SU-DHL-6 (cell line): Measurements from ENCODE around the gene PSAPL1.

Experiments used
- H2AFZ ChIP-seq: fragments of 200-600 bp; sonication (generic); 2 replicates; pipeline ENCODE4 v1.6.1; 2014; ENCODE audit warnings: low read depth, mild to moderate bottlenecking, moderate library complexity, mixed read lengths, antibody characterized with exemption, low read length; ENCODE audit not compliant: severe bottlenecking
- H3F3A ChIP-seq: fragments of 200-600 bp; shearing (Covaris generic); 2 replicates; pipeline ENCODE4 v1.6.0; 2016; ENCODE audit warnings: antibody characterized with exemption, mild to moderate bottlenecking; ENCODE audit not compliant: insufficient read depth
- H3K27ac ChIP-seq: fragments of 200-600 bp; sonication (generic); 2 replicates; pipeline ENCODE4 v1.5.1; 2016; ENCODE audit warnings: low read depth, mild to moderate bottlenecking, low read length, moderate library complexity, mixed read lengths
- H3K27me3 ChIP-seq: fragments of 200-600 bp; sonication (generic), shearing (Covaris generic); 2 replicates; pipeline ENCODE4 v1.6.0; 2014; ENCODE audit warnings: mild to moderate bottlenecking, low read length
- H3K36me3 ChIP-seq: fragments of 200-600 bp; sonication (generic); 2 replicates; pipeline ENCODE4 v1.6.1; 2014; ENCODE audit warnings: mild to moderate bottlenecking, low read length, mixed read lengths
- H3K4me2 ChIP-seq: fragments of 300-600, 200-600 bp; shearing (Covaris generic), sonication (generic); 2 replicates; pipeline ENCODE4 v1.6.0; 2014; ENCODE audit warnings: low read length, low read depth, mild to moderate bottlenecking; ENCODE audit not compliant: poor library complexity, severe bottlenecking
- H3K4me3 ChIP-seq: fragments of 200-600 bp; sonication (generic); 2 replicates; pipeline ENCODE4 v1.5.1; 2014; ENCODE audit warnings: antibody characterized with exemption, low read length, mild to moderate bottlenecking, mixed read lengths; ENCODE audit not compliant: insufficient read depth, poor library complexity, severe bottlenecking
- H3K79me2 ChIP-seq: fragments of 200-600 bp; sonication (generic); 2 replicates; pipeline ENCODE4 v1.6.1; 2014; ENCODE audit warnings: mild to moderate bottlenecking, low read length, moderate library complexity; ENCODE audit not compliant: insufficient read depth
- H3K9ac ChIP-seq: fragments of 200-600 bp; sonication (generic); 2 replicates; pipeline ENCODE4 v1.7.0; 2014; ENCODE audit warnings: mild to moderate bottlenecking, low read length
- H3K9me2 ChIP-seq: fragments of 200-600 bp; sonication (generic); replicated peaks from 2 replicates; pipeline ENCODE4 v1.6.1; 2014; ENCODE audit warnings: low read length; ENCODE audit not compliant: insufficient read depth
- H3K9me3 ChIP-seq: fragments of 200-600 bp; sonication (generic); 2 replicates; pipeline ENCODE4 v1.6.1; 2014; ENCODE audit warnings: low read length, mixed read lengths; ENCODE audit not compliant: insufficient read depth
- H4K20me1 ChIP-seq: fragments of 200-600 bp; sonication (generic); 2 replicates; pipeline ENCODE4 v1.6.1; 2014; ENCODE audit warnings: low read depth, mild to moderate bottlenecking, antibody characterized with exemption, low read length, moderate library complexity, mixed read lengths
- CTCF ChIP-seq: fragments of 200-600 bp; sonication (generic); IDR thresholded peaks from one replicate; pipeline ENCODE4 v1.5.1; 2017; ENCODE audit warnings: antibody characterized with exemption, mild to moderate bottlenecking, low read length, moderate library complexity; ENCODE audit not compliant: insufficient read depth, poor library complexity, severe bottlenecking
- EZH2phosphoT487 ChIP-seq: fragments of 200-600 bp; sonication (generic), shearing (Covaris generic); conservative IDR thresholded peaks from 2 replicates; pipeline ENCODE4 v1.6.1; 2018; ENCODE audit warnings: mild to moderate bottlenecking, antibody characterized with exemption, low read length, moderate library complexity, mixed read lengths

PSAPL1 gene

GRCh38 chr4:7418131-7418943 lies 16.4 kb downstream of the PSAPL1 start:
- Histone ChIP-seq H3K27ac (no peak overlapping the region), H3K36me3 (no peaks in the 10 kb centered on the region), H3K9me3 (no peaks in the 10 kb centered on the region), H4K20me1 (no peaks in the 10 kb centered on the region), H3K4me2 (no peak overlapping the region), H3F3A (no peaks in the 10 kb centered on the region), H3K9ac (no peak overlapping the region), H2AFZ (no peak overlapping the region), H3K79me2 (no peaks in the 10 kb centered on the region), H3K4me3 (no peak overlapping the region), H3K27me3 (no peaks in the 10 kb centered on the region), H3K9me2 (no peaks in the 10 kb centered on the region)
- TF ChIP-seq CTCF: no peak
- no peak for TF ChIP-seq EZH2phosphoT487

GRCh38 chr4:7417639-7418038 lies 17.1 kb downstream of the PSAPL1 start:
- TF ChIP-seq EZH2phosphoT487 (no peak), CTCF (no peak)
- Histone ChIP-seq H3K9me3 (no peaks in the 10 kb centered on the region), H3K4me3 (no peak overlapping the region), H3K27me3 (no peaks in the 10 kb centered on the region), H2AFZ (no peak overlapping the region), H3K36me3 (no peaks in the 10 kb centered on the region), H3K9me2 (no peaks in the 10 kb centered on the region), H3K9ac (no peak overlapping the region), H3K27ac (no peak overlapping the region), H3K4me2 (no peak overlapping the region), H3K79me2 (no peaks in the 10 kb centered on the region), H4K20me1 (no peaks in the 10 kb centered on the region), H3F3A (no peaks in the 10 kb centered on the region)

- TF ChIP-seq CTCF: no peak
- no peak for TF ChIP-seq EZH2phosphoT487
- Histone ChIP-seq H3K27me3 (no peaks in the 10 kb centered on the region), H4K20me1 (no peaks in the 10 kb centered on the region), H3K79me2 (no peaks in the 10 kb centered on the region), H3K9me2 (no peaks in the 10 kb centered on the region), H3K9ac (no peak overlapping the region), H3K9me3 (no peaks in the 10 kb centered on the region), H3K4me2 (no peak overlapping the region), H3K27ac (no peak overlapping the region), H3K4me3 (no peak overlapping the region), H3F3A (no peaks in the 10 kb centered on the region), H3K36me3 (no peaks in the 10 kb centered on the region), H2AFZ (no peak overlapping the region)
These were observed 17.8 kb downstream of the PSAPL1 start for GRCh38 chr4:7416745-7417432.
